Stomach (tissue), 9 donors: ENCODE results near the gene DRD4. TPM values are rescaled to one million over a fixed set of nuclear protein-coding genes. Genes with fewer than 3 reads are reported as not detected.
A peak's percentile ranks its signal among the peaks of the same experiment; 100 is the strongest.

Experiments used
- DNase-seq, 2 donors: peaks; one replicate each; pipeline versions ENCODE4 v3.0.0 to v3.0.0-alpha.2; 2013 to 2019
- H3K27ac ChIP-seq, 5 donors: fragments of 200-600 bp in 4 of 5; sonication (generic) in 4 of 5; one replicate each; pipeline ENCODE4 v1.5.1; 2013 to 2019; ENCODE audit warnings: mild to moderate bottlenecking in 1 of 5, moderate library complexity in 1 of 5
- H3K27me3 ChIP-seq, 3 donors: fragments of 200-600 bp; sonication (generic); one replicate each; pipeline ENCODE4 v1.5.1; 2017 to 2019; ENCODE audit warnings: mixed run types in 1 of 3
- H3K36me3 ChIP-seq, 4 donors: fragments of 200-600 bp; sonication (generic); 1 replicate in 3 of 4; 2 replicates in 1 of 4; pipeline ENCODE4 v1.5.1; 2016 to 2019
- H3K4me1 ChIP-seq, 4 donors: fragments of 200-600 bp; sonication (generic); one replicate each; pipeline ENCODE4 v1.5.1; 2016 to 2019
- H3K4me3 ChIP-seq, 4 donors: fragments of 200-600 bp; sonication (generic) in 3 of 4; one replicate each; pipeline ENCODE4 v1.5.1; 2016 to 2019; ENCODE audit warnings: mild to moderate bottlenecking in 1 of 4
- H3K9me3 ChIP-seq, 4 donors: fragments of 200-600 bp; sonication (generic); one replicate each; pipeline ENCODE4 v1.5.1; 2016 to 2019
- EP300 ChIP-seq: sonication (generic); formaldehyde crosslinking; IDR thresholded peaks from one replicate; pipeline ENCODE4 v1.6.1; 2017; ENCODE audit warnings: antibody characterized with exemption
- POLR2A ChIP-seq, 4 donors: fragments of 450-650 bp; IDR thresholded peaks; one replicate each; pipeline ENCODE4 v1.6.1; 2016; ENCODE audit warnings: antibody characterized with exemption in 4 of 4, control low read depth in 2 of 4, mild to moderate bottlenecking in 1 of 4, moderate library complexity in 1 of 4
- POLR2AphosphoS5 ChIP-seq, 3 donors: sonication (generic); formaldehyde crosslinking; IDR thresholded peaks; one replicate each; pipeline ENCODE4 v1.6.1; 2016; ENCODE audit warnings: antibody characterized with exemption in 3 of 3
- WGBS, 5 donors: extraction: QIAGEN DNeasy Blood & Tissue Kit in 3 of 5; methylation state at CpG; one replicate each; pipeline versions ENCODE4 v1.1.5 to v1.1.7; 2013 to 2018; 5-methylcytosine and 5-hydroxymethylcytosine counted together
- intact Hi-C: fragments of 100-400 bp; cut with DNase I; formaldehyde crosslinking; loops from one replicate; pipeline ENCODE4 v1.15.1; 2023; ENCODE audit warnings: low total_unique reads
- polyA plus RNA-seq, 3 donors: library from polyadenylated mRNA; stranded (reverse); fragments of 200-250 nt; gene quantifications; one replicate each; pipeline ENCODE4 v1.2.3, GENCODE V29; 2013
- total RNA-seq, 5 donors: library from RNA; depleted of rRNA; stranded (reverse); fragments of >200 nt; gene quantifications; one replicate each; pipeline versions ENCODE4 v1.1.0 to v1.2.3, GENCODE V29; 2014 to 2016
- TF ChIP-seq, protein P1 (sequence below), 7 experiments: fragments of 450-650 bp in 4 of 7; fragments of 200-600 bp in 3 of 7; sonication (generic) in 3 of 7; IDR thresholded peaks; one replicate each; pipeline ENCODE4 v1.5.1; 2016 to 2019; ENCODE audit warnings: antibody characterized with exemption in 7 of 7, control low read depth in 2 of 7, mild to moderate bottlenecking in 1 of 7
- donor health status: healthy with polysubstance abuse.
- donor health status: Bipolar disorder and iron deficiency.
- donor health status: healthy.

The DRD4 gene
- total and polyA plus RNA-seq, 8 donors = 0.19 to 1.7 (median 0.50) TPM; not detected in 5

DNA sequence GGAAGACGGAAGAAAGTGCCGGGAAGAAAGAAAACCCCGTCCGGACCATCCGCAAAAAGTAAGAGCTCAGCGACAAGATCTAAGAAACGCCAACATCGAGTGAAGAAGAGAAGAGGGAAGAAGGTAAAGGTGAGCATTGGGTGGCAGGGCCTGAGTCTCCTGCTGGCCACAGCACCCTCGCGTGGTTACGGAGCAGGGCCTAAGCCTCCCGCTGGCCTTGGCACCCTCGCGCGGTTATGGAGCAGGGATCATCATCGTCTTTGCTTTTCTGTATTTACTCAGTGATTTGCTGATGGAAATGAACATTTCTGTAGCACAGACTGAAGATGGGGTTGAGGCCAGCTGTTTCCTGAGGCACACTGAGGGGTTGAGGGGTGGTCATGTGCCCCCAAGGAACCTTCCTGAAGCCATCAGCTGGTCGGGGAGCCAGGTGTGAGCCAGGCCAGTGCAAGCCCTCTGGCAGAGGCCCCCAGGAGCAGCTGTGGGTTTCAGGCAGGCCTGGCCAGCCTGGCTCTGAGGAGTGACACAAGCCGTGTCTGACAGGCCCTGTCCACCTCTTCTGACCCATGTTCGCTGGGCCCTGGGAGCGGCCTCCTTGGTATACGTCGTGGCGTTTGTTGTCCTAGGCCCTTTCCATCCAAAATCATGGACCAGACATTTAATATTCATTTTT, 35.4 kb upstream of the DRD4 start:
- Histone ChIP-seq H3K36me3 (peaks cover 92 to 100% (median 100%) of the 10 kb centered on the region in 4 donors), H3K27me3 (no peaks in the 10 kb centered on the region), H3K4me3 (no peak overlapping the region), H3K27ac (no peak overlapping the region), H3K4me1 (peaks cover 0 to 11% (median 8%) of the 10 kb centered on the region in 4 donors), H3K9me3 (no peaks in the 10 kb centered on the region)
- intact Hi-C loops = no loop called here
- TF ChIP-seq EP300 (no peak), POLR2AphosphoS5 (IDR thresholded peaks at IDR 0.05) (no peak), POLR2A (IDR thresholded peaks at IDR 0.05) (no peak)
- TF ChIP-seq, protein P1, sequence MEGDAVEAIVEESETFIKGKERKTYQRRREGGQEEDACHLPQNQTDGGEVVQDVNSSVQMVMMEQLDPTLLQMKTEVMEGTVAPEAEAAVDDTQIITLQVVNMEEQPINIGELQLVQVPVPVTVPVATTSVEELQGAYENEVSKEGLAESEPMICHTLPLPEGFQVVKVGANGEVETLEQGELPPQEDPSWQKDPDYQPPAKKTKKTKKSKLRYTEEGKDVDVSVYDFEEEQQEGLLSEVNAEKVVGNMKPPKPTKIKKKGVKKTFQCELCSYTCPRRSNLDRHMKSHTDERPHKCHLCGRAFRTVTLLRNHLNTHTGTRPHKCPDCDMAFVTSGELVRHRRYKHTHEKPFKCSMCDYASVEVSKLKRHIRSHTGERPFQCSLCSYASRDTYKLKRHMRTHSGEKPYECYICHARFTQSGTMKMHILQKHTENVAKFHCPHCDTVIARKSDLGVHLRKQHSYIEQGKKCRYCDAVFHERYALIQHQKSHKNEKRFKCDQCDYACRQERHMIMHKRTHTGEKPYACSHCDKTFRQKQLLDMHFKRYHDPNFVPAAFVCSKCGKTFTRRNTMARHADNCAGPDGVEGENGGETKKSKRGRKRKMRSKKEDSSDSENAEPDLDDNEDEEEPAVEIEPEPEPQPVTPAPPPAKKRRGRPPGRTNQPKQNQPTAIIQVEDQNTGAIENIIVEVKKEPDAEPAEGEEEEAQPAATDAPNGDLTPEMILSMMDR (IDR thresholded peaks at IDR 0.05) = no peak
- WGBS, 5 donors = 89 to 94% (median 92%) methylated on average over 23 of the region's 23 CpGs
- no peak for DNase-seq

DNA sequence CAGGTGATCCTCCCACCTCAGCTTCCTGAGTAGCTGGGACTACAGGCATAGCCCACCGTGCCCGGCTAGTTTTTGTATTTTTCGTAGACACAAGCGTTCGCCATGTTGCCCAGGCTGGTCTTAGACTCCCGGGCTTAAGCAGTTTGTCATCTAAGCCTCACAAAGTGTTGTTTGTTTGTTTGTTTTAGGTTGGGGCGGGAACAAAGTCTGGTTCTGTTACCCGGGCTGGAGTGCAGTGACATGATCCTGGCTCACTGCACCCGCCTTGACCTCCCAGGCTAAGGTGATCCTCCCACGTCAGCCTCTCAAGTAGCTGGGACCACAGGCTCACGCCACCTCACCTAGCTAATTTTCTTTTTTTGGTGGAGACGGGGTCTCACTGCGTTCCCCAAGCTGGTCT, 33.9 kb upstream of the DRD4 start:
- Histone ChIP-seq H3K27ac (no peak overlapping the region), H3K4me1 (peaks cover 0 to 11% (median 8%) of the 10 kb centered on the region in 4 donors), H3K4me3 (no peak overlapping the region), H3K36me3 (peaks cover 92 to 100% (median 100%) of the 10 kb centered on the region in 4 donors), H3K9me3 (no peaks in the 10 kb centered on the region), H3K27me3 (no peaks in the 10 kb centered on the region)
- WGBS, 5 donors = 88 to 91% (median 90%) methylated on average over 13 of the region's 13 CpGs
- no peak for TF ChIP-seq POLR2A (IDR thresholded peaks at IDR 0.05)
- no peak for TF ChIP-seq POLR2AphosphoS5 (IDR thresholded peaks at IDR 0.05)
- TF ChIP-seq, protein P1 (IDR thresholded peaks at IDR 0.05) = no peak
- no peak for TF ChIP-seq EP300
- DNase-seq = no peak
- intact Hi-C loops = no loop called here

DNA sequence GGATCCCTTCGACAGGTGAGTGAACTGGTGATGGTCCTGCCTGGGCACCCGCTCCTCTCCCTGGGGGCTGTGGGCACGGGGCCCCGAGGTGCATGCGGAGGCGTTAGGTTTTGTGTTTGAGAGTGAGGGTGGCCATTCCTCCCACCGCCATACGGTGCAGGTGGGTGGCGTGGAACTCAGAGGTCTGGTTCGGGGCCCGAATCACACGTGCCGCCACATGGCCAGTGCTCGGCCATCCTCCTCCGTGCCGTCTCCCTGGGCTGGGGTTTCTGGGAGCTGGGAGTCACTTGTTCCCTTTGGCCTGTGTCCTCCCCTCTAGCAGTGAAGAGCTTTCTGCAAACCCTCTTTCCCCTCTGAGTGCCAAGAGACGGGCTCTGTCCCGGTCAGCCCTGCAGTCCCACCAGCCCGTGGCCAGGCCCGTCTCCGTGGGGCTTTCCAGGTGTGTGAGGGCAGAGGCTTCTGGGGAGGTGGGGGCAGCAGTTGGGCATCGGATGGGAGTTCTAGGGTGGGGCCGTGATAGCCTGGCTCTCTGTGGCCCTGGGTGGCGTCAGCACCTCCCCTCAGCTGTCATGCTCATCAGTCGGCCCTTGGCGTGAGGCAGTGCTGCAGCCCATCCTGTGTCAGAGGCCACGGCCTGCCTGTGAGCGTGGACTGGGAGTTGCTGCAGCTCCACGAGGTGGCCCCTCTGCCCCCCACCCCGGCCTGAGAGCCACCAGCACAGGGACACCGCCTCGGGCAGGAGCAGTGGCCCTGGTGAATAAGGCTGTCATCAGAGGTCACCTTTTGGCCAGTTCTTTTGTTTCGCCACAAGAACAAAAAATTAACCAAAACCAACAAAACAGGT, 31.6 kb upstream of the DRD4 start:
- WGBS, 5 donors = 73 to 96% (median 92%) methylated on average over 11 to 33 of the region's 33 CpGs
- TF ChIP-seq POLR2A (IDR thresholded peaks at IDR 0.05) = no peak
- TF ChIP-seq, protein P1 (IDR thresholded peaks at IDR 0.05) = no peak
- no peak for TF ChIP-seq POLR2AphosphoS5 (IDR thresholded peaks at IDR 0.05)
- TF ChIP-seq EP300 = no peak

DNA sequence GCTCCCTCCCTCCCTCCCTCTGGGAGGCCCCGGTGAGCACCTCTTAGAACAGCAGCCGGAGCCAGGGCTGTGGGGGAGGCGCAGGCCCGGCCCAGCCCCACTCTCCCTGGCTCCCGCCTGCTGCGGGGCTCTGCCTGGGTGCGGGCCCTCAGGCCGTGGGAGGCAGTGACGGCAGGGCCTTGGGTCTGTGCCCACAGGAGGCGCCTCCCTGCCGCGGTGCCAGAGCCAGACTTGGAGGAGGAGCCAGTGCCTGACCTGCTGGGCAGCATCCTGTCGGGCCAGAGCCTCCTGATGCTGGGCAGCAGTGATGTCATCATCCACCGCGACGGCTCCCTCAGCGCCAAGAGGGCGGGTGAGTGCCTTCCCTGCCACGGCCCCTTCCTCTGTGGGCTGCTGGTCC, 30.8 kb upstream of the DRD4 start:
- peak overlapping the region in 4 of 5 donors; percentile 26 to 75 (median 60) for H3K27ac ChIP-seq
- H3K4me3 ChIP-seq = no peak overlapping the region
- peak; percentile 72 to 80 for DNase-seq
- peaks cover 0 to 12% (median 10%) of the 10 kb centered on the region in 4 donors for H3K4me1 ChIP-seq
- TF ChIP-seq POLR2AphosphoS5 (IDR thresholded peaks at IDR 0.05) = peak in 1 of 3 donors; percentile 64
- TF ChIP-seq, protein P1 (IDR thresholded peaks at IDR 0.05) = no peak
- 44 to 53% (median 49%) methylated on average over 13 to 19 of the region's 19 CpGs for WGBS, 5 donors
- intact Hi-C loops = no loop called here
- no peaks in the 10 kb centered on the region for H3K9me3 ChIP-seq
- peaks cover 95 to 100% (median 100%) of the 10 kb centered on the region in 4 donors for H3K36me3 ChIP-seq
- no peaks in the 10 kb centered on the region for H3K27me3 ChIP-seq

More for the DNA sequence above, 31.6 kb upstream of the DRD4 start:
- peaks cover 94 to 100% (median 100%) of the 10 kb centered on the region in 4 donors for H3K36me3 ChIP-seq
- H3K27ac ChIP-seq = peak overlapping the region in 4 of 5 donors; percentile 26 to 75 (median 60)
- H3K9me3 ChIP-seq = no peaks in the 10 kb centered on the region
- H3K4me3 ChIP-seq = no peak overlapping the region
- intact Hi-C loops = no loop called here
- DNase-seq = peak in 1 of 2 donors; percentile 6
- no peaks in the 10 kb centered on the region for H3K27me3 ChIP-seq
- peaks cover 0 to 11% (median 8%) of the 10 kb centered on the region in 4 donors for H3K4me1 ChIP-seq
